ENCODE results near the gene PGGHG.
"Not testable (repeated sequence)": the region's sequence is repeated elsewhere in the genome, so short reads cannot be mapped to it uniquely, and the experiment has no call there.

The PGGHG gene

DNA sequence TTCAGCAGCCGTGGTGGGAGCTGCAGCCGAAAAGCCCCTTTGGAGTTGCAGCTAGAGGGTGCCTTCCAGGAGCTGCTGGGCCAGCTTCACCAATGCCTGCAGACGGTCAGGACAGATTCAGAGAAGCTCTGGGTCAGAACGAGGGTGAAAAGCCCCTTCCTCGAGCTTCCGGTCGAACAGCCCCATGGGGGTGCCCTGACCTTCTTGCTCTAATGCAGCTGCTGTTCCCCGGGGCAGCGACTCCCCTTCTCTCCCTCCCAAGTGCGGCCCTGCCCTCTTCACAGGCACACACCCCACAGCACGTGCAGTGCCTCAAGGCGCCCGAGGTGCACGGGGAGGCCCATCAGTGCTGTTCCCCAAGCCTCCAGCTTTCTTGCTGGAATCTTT is 41.4 kb downstream of the PGGHG start:
- DNase-seq (ENCODE audit: low spot score) = no peak

DNA sequence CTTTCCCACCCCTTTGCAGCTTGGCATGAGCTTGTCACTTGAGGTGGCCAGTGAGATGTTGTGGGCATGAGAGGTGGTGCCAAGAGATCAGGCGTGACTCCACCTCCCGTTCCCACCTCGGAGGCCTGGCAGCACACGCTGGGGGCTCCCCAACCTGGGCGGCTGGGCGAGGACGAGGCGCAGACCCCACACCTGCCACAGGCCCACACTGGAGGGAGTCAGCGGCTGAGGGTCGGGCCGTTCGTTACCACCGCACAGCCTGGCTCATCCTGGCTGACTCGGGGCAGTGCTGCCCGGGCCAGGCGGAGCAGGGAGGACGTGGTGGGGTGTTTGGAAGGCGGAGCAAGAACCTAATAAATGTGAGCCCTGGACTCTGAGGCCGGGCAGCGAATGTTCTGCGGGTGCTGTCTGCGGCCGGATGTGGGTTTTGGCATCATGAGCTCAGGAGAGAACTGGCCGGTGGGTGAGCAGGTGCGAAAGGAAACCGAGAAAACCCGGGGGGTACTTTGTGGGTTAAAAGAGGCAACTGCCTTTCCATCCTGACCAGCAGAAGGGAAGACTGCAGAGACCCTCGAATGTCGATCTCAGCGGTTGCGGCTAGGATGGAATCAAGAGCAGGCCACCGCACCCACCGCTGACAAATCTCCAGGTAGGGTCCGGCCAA is 41.9 kb downstream of the PGGHG start:
- no peak for DNase-seq (ENCODE audit: low spot score)

DNA sequence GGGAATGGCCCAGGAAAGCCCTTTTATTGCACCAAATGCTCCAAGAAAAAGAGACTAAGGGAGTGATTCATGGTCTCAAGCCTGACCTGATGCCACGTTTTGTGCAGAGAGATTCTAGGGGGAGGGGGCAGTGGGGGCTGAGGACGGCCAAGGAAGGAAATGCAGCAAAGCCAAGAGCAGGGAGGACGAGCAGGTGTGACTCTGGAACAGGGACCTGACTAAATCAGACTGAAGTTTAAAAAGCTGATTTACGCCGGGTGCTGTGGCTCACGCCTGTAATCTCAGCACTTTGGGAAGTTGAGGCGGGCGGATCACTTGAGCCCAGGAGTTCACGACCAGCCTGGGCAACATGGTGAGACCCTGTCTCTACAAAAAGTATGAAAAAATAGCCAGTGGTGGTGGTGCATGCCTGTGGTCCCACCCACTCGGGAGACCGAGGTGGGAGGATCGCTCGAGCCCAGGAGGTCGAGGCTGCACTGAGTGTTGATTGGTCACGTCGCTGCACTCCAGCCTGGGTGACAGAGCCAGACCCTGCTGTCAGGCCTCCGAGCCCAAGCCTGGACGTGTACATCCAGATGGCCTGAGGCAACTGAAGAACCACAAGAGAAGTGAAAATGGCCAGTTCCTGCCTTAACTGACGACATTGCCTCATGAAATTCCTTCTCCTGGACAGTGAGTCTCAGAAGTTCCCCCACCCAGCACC is 42.6 kb downstream of the PGGHG start:
- no peak for DNase-seq (ENCODE audit: low spot score)

DNA sequence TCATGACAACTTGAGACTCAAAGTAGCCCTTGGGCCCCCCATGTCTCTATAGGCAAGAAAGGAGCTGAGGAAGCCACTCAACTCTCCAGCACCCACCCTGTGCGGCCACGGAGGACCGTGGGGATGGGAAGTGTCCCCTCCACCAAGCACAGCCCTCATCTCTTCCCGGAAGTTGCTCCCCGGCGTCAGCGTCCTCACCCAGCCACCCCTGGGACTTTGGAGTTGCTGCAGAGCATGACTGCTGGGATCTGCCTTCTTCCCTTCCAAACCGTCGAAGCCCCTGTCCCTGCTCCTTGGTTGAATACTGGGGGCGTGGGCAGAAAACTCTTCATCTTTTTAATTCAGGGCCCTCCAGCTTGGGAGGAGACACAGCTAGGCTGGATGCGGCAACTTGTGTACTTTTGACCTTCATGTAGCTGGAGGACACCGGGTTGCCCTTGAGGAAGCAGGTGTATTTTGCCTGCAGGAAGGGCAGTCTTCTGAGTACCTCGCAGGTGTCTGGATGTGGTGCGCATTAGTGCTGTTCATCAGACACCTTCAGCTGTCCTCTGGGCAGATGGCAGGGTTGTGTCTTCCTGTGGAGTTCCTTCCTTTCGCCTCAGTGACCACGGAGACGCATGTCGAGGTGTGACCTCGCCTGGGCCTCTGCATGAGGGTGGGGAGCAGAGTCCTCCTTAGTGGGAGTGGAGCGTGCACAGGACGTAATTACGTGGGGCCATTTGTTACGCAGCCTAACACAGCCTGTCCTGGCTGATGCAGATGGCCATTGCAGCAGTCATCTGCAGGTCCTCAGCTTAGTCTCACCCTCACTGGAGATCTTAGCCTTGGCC is 43.9 kb downstream of the PGGHG start:
- DNase-seq (ENCODE audit: low spot score) = no peak

DNA sequence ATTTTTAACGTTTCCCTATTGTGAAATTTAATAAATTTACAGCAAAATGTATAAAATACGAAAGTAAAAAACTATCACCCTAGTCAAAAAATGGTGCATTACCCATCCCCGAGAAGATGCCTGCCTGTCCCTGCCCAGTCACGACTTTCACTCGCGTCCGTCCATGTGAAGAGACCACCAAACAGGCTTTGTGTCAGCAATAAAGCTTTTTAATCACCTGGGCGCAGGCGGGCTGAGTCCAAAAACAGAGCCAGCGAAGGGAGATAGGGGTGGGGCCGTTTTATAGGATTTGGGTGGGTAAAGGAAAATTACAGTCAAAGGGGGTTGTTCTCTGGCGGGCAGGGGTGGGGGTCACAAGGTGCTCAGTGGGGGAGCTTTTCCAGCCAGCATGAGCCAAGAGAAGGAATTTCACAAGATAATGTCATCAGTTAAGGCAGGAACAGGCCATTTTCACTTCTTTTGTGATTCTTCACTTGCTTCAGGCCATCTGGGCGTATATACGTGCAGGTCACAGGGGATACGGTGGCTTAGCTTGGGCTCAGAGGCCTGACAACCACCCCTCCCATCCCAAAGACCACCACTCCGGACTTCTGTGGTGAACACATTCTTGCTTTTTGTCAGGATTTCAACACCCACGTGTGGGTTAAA is 44.8 kb downstream of the PGGHG start:
- not testable (repeated sequence) for DNase-seq (ENCODE audit: low spot score)

DNA sequence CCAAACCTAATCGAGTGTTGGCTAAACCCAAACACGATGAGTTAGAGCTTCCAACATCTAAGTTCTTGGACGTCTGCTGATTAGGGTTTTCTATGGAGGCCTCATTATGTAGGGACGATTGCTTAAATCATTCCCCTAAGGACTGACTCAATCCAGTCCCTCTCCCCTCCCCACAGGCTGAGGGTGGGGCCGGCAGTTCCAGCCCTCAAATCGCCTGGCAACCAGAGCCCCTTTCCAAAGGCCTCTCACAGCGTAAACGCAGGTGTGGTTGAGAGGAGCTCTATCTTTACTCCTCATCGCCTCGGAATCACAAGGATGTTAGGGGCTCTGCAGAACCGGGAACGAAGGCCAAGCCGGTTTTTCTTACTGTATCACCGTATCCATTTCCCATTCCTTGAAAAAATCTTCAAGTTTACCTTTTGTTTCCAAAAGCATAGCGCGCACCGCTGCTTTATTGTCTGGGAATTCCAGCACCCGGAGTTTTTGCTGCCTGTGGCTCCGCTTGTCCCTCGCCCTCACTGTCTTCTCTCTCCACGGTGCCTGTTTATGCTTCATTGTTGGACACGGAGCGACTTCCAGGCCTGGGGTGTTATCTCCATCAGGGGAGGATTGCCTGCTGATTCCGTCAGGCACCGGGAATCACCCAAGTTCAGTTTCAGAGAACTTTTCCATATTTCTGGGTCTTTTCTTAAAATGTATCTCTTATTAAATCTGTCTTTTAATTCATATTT is 45.5 kb downstream of the PGGHG start:
- no peak for DNase-seq (ENCODE audit: low spot score)

DNA sequence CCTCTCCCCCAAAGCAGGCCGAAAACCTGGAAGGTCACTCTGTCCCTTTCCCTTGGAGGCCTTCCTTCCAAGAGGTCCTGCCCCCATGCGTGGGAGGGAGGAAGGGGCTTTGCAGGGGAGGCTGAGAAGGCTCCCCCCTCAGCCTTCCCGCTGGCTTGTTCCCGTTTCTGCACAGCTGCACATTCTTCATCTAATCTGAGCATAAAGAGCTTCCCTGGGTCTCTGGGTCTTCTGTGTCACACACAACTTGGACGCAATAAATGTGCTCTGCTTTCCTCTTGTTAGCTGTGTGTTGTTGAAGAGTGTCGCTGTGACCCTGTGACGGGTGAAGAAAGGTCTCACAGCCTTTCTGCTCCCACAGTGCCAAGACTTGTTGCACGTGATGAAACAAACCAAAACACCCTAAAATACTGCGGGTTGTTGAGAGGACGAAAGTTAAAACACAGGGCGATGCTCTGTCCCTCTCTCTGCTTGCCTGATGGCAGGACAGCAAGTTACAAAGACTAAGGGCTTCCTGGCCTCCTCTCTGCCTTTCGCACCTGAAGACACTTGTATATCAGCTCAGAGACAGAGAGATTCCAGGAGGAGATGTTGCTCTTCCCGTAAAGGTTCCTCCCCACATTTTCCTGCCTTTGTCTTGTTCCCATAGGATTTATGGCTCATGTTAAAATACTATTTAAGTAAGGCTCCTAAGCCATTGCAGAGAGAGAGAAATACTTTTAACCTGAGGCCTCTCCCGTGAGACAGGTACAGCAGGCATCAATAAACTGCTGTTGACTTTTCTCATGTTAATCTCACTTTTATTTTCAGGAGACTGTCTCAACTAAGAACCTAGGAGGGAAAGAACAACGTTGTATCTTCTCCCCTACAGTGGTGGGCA is 47.1 kb downstream of the PGGHG start:
- DNase-seq (ENCODE audit: low spot score) = no peak

DNA sequence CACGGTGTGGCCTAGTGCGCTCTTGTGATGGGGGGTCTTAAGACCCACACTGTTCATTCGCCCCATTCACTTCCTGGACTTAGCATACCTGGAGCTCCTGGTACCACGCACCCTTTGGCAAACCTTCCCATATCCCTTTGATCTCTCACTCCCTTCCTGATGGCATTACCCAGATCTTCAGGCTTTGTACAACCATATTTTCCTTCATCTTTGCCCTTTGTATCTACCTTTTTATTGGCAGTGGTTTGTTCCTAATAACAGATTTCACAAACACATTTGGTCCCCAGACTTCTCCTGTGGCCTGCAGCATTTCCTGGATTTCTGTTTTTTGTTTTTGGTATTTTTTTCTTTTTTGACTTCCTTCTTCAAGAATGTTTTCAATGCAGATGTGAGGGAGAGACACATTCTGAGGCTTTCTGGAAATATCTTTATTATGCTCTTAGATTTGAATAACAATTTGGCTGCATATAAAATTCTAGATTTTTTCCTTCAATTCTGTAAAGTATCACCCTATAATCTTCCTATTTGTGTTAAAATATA is 47.8 kb downstream of the PGGHG start:
- no peak for DNase-seq (ENCODE audit: low spot score)

DNA sequence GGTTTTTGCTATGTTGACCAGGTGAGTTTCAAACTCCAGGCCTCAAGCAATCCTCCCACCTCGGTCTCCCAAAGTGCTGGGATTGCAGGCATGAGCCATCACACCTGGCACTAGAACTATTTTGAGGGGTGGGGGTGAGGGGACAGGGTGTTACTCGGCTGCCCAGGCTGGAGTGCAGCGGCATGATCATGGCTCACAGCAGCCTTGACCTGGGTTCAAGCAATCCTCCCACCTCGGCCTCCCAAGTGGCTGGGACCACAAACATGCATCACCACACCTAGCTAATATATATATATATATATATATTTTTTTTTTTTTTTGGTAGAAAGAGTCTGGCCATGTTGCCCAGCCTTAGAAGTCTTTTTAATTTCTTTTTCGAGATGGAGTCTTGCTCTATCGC is 48.8 kb downstream of the PGGHG start:
- DNase-seq (ENCODE audit: low spot score) = no peak

DNA sequence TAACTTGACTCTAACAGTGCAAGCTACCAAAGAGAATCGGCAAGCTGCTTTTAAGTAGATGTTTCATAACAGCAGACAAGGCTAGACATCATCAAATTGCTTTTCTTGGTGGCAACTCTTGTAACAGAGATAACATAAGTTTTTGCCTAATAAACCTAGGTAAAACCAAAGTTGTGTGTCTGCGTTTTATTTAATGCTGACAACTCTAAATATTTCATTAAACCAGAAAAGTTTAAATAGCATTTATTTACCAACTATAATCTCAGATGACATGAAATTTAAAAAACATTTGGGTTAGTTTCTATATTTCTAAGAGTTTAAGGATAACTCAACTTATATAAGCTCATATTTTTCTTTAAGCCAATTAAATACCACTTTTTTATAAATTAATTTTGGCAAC is 51.0 kb downstream of the PGGHG start:
- DNase-seq (ENCODE audit: low spot score) = no peak

DNA sequence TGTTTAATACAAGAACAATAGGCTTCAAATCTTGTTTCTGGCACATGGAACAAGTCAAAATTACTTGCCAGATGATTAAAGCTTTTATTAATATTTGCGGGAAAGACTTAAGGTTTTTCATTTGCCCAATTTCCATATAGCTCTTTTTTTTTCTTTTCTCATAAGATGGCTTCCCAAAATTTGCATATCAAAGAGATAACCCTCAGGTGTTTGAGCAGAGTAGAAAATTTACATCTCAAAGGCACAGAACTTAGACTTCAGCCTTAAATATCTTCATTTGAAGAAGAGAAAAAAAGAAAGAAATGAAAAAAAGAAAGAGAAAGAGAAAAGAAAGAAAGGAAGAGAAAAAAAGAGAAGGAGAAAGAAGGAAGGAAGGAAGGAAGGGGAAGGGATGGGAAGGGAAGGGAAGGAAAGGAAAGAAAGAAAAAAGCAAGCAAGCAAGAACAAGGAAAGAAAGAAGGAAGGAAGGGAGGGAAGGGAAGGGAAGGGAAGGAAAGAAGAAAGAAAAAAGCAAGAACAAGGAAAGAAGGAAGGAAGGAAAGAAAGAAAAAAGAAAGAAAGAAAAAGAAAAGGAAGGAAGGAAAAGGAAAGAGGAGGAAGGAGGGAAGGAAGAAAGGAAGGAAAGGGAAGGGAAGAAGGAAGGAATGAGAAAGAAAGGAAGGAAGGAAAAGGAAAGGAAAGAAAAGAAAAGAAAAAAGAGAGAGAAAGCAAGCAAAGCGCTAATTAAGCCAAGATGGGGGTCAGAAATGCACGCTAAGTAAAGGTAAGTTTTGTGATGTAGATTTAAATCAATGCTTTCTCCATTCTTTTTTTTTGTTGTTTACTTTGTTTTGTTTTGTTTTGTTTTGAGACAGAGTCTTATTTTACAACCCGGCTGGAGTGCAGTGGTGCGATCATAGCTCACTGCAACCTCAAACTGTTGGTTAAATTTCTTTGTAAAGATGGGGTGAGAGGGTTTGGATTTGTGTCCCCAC is 51.9 kb downstream of the PGGHG start:
- DNase-seq (ENCODE audit: low spot score) = no peak

DNA sequence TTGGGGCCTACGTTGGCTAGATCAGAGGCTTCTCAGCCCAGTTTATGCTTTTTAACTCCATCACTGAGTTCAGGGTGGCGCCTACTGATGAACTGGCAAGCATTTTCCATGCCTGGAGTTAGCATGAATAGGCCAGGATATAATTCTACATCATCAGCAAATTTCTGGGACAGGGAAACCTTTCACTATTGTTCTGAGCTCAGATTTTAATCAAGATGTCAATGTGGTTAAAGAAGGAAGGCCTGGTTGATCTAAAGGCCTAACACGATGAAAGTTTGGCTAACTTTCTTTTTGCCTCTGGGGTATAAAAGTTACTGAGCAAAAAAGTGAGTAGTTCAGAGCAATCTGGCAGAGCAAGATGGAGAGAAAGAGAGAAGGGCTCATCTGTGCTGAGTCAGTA is 53.4 kb downstream of the PGGHG start:
- no peak for DNase-seq (ENCODE audit: low spot score)

DNA sequence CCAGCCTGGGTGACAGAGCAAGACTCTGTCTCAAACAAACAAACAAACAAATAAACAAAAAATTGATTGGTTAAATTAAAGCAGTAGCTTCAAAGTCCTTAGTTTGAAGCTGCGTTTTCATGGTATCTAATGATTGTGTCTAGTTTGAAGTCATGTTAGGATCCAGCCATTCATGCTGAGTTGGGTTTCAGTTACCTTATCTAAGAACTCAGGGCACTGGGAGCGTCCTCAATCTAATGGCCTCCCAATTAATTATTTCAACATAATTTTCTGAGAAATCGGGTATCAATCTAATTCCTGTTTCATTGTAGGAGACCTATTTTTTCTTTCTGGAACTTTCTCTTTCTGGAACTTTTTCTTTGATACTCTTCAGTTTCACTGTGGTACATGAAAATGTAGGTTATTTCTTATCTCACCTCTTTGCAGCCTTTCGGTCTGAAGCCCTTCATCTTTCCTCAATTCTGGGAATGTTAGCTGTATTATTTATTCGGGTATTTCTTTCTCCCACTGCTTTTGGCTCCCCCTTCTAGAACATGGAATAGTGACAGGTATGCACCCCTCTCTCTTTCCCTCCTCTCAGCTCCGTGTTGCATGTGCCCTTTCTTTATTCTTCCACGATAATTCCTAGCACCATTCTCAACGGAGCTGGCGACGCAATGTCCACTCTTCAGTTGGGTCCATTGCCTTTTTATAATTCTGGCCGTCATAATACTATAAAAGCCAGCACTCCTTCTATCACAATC is 56.1 kb downstream of the PGGHG start:
- DNase-seq (ENCODE audit: low spot score) = no peak
